Measurements from ENCODE around the gene TIMM21. TPM values are rescaled to one million over a fixed set of nuclear protein-coding genes. Genes with fewer than 3 reads are reported as not detected.

Gene TIMM21
- polyA plus RNA-seq, 1 donor (not counting 4 experiments of a cell fraction or from before 2014, with no cell fraction given) = 76.0 TPM

- DNase-seq (ENCODE audit: low read depth, low spot score) (no peak), FAIRE-seq (no peak)
- Histone ChIP-seq H3K27ac (ENCODE audit: control insufficient read depth, insufficient read depth, low read length) (no peak overlapping the region), H3K9me3 (ENCODE audit: control insufficient read depth, low read depth, low read length) (no peaks in the 10 kb centered on the region), H3K4me3 (ENCODE audit: control insufficient read depth in 2 of 3, extremely low read depth in 1 of 3, insufficient read depth in 2 of 3, low read depth in 1 of 3, low read length in 3 of 3) (no peak overlapping the region), H3K4me1 (ENCODE audit: control insufficient read depth, extremely low read depth, insufficient read depth, low read length) (peaks cover 11% of the 10 kb centered on the region), H3K79me2 (ENCODE audit: control insufficient read depth, insufficient read depth, low read length) (no peaks in the 10 kb centered on the region), H2AFZ (ENCODE audit: control insufficient read depth, low read length) (no peak overlapping the region), H3K9me1 (ENCODE audit: control insufficient read depth, extremely low read depth, insufficient read depth, low read length) (no peaks in the 10 kb centered on the region), H3K9ac (ENCODE audit: control insufficient read depth, extremely low read depth, insufficient read depth, low read length) (no peak overlapping the region), H4K20me1 (ENCODE audit: control insufficient read depth, extremely low read depth, insufficient read depth, low read length) (no peaks in the 10 kb centered on the region), H3K4me2 (ENCODE audit: control insufficient read depth, extremely low read depth, insufficient read depth, low read depth, low read length) (no peak overlapping the region), H3K27me3 (ENCODE audit: control insufficient read depth, extremely low read depth, insufficient read depth, low read length) (no peaks in the 10 kb centered on the region), H3K36me3 (ENCODE audit: control insufficient read depth in 2 of 2, extremely low read depth in 1 of 2, insufficient read depth in 2 of 2, low read length in 2 of 2) (no peaks in the 10 kb centered on the region)
- dilution Hi-C loops (cut with MboI; ENCODE audit: extremely low pct_ligation_motif_present, low sequenced_read_pairs) = no loop called here
- TF ChIP-seq EZH2 (IDR thresholded peaks at IDR 0.05; ENCODE audit: low read length) (no peak), CTCF (optimal IDR thresholded peaks at IDR 0.05 in 1 of 3, IDR thresholded peaks at IDR 0.05 in 1 of 3, conservative IDR thresholded peaks at IDR 0.05 in 1 of 3; ENCODE audit: extremely low read depth in 1 of 3, insufficient read depth in 2 of 3, low read length in 3 of 3) (no peak)
Measured at GRCh38 chr18:74191577-74191976, 43.3 kb downstream of the TIMM21 start.

GRCh38 chr18:74194691-74195090, 46.4 kb downstream of the TIMM21 start:
- dilution Hi-C loops (cut with MboI; ENCODE audit: extremely low pct_ligation_motif_present, low sequenced_read_pairs) = no loop called here
- Histone ChIP-seq H2AFZ (ENCODE audit: control insufficient read depth, low read length) (no peak overlapping the region), H3K4me2 (ENCODE audit: control insufficient read depth, extremely low read depth, insufficient read depth, low read depth, low read length) (no peak overlapping the region), H4K20me1 (ENCODE audit: control insufficient read depth, extremely low read depth, insufficient read depth, low read length) (no peaks in the 10 kb centered on the region), H3K4me3 (ENCODE audit: control insufficient read depth in 2 of 3, extremely low read depth in 1 of 3, insufficient read depth in 2 of 3, low read depth in 1 of 3, low read length in 3 of 3) (no peak overlapping the region), H3K9me1 (ENCODE audit: control insufficient read depth, extremely low read depth, insufficient read depth, low read length) (no peaks in the 10 kb centered on the region), H3K27me3 (ENCODE audit: control insufficient read depth, extremely low read depth, insufficient read depth, low read length) (no peaks in the 10 kb centered on the region), H3K79me2 (ENCODE audit: control insufficient read depth, insufficient read depth, low read length) (no peaks in the 10 kb centered on the region), H3K27ac (ENCODE audit: control insufficient read depth, insufficient read depth, low read length) (no peak overlapping the region), H3K4me1 (ENCODE audit: control insufficient read depth, extremely low read depth, insufficient read depth, low read length) (no peaks in the 10 kb centered on the region), H3K9ac (ENCODE audit: control insufficient read depth, extremely low read depth, insufficient read depth, low read length) (no peak overlapping the region), H3K9me3 (ENCODE audit: control insufficient read depth, low read depth, low read length) (no peaks in the 10 kb centered on the region), H3K36me3 (ENCODE audit: control insufficient read depth in 2 of 2, extremely low read depth in 1 of 2, insufficient read depth in 2 of 2, low read length in 2 of 2) (no peaks in the 10 kb centered on the region)
- FAIRE-seq (no peak), DNase-seq (ENCODE audit: low read depth, low spot score) (no peak)
- TF ChIP-seq EZH2 (IDR thresholded peaks at IDR 0.05; ENCODE audit: low read length) = no peak
- TF ChIP-seq CTCF (optimal IDR thresholded peaks at IDR 0.05 in 1 of 3, IDR thresholded peaks at IDR 0.05 in 1 of 3, conservative IDR thresholded peaks at IDR 0.05 in 1 of 3; ENCODE audit: extremely low read depth in 1 of 3, insufficient read depth in 2 of 3, low read length in 3 of 3) = no peak
